Lower leg skin (tissue), 4 donors: ENCODE data around the gene MROH2A. TPM values are rescaled to one million over a fixed set of nuclear protein-coding genes. Genes with fewer than 3 reads are reported as not detected.

Source experiments
- DNase-seq, 2 donors: peaks; one replicate each; pipeline ENCODE4 v3.0.0-alpha.2; 2019; ENCODE audit warnings: low spot score in 2 of 2
- H3K4me3 ChIP-seq: fragments of 200-600 bp; sonication (generic); 2 replicates; pipeline ENCODE4 v1.5.1; 2017; ENCODE audit warnings: mild to moderate bottlenecking, low read depth; ENCODE audit not compliant: poor library complexity, severe bottlenecking
- CTCF ChIP-seq, 3 donors: fragments of 450-650 bp; IDR thresholded peaks; one replicate each; pipeline ENCODE4 v1.5.1; 2016; ENCODE audit warnings: antibody characterized with exemption in 3 of 3, mild to moderate bottlenecking in 3 of 3, moderate library complexity in 2 of 3
- POLR2A ChIP-seq, 2 donors: fragments of 450-650 bp; IDR thresholded peaks; one replicate each; pipeline ENCODE4 v1.6.1; 2016 to 2017; ENCODE audit warnings: antibody characterized with exemption in 2 of 2, mild to moderate bottlenecking in 1 of 2, moderate library complexity in 1 of 2
- WGBS, 2 donors: methylation state at CpG; one replicate each; pipeline ENCODE4 v1.1.5; 2018; 5-methylcytosine and 5-hydroxymethylcytosine counted together
- intact Hi-C: fragments of 100-400 bp; cut with DNase I; formaldehyde crosslinking; loops from one replicate; pipeline ENCODE4 v1.15.0; 2023; ENCODE audit warnings: low total_unique reads
- total RNA-seq, 4 donors: library from RNA; depleted of rRNA; stranded (reverse); fragments of >200 nt; gene quantifications; one replicate each; pipeline ENCODE4 v1.1.0, GENCODE V29; 2016

The MROH2A gene
- total RNA-seq, 4 donors from 2014 or later, result 0.26 to 0.61 TPM; not detected in 2

- no peak overlapping the region for H3K4me3 ChIP-seq
- no peak for TF ChIP-seq CTCF (IDR thresholded peaks at IDR 0.05)
- TF ChIP-seq POLR2A (IDR thresholded peaks at IDR 0.05), result no peak
- 93 to 94% methylated on average over 8 of the region's 13 CpGs for WGBS, 2 donors
- intact Hi-C loops, result no loop called here
- DNase-seq, result peak in 1 of 2 donors; percentile 72
Observed at GRCh38 chr2:233795735-233796171, 17.6 kb downstream of the MROH2A start.

GRCh38 chr2:233796254-233796653 lies 18.1 kb downstream of the MROH2A start:
- DNase-seq, result no peak

GRCh38 chr2:233798335-233799086 lies 20.4 kb downstream of the MROH2A start:
- WGBS, 2 donors, result 82% methylated on average over 14 of the region's 14 CpGs
- intact Hi-C loops, result no loop called here
- H3K4me3 ChIP-seq, result no peak overlapping the region
- TF ChIP-seq CTCF (IDR thresholded peaks at IDR 0.05) (no peak), POLR2A (IDR thresholded peaks at IDR 0.05) (no peak)
- DNase-seq, result peak in 1 of 2 donors; percentile 79

More at GRCh38 chr2:233796254-233796653, 18.1 kb downstream of the MROH2A start:
- 43 to 58% methylated on average over 9 of the region's 9 CpGs for WGBS, 2 donors
- no peak for TF ChIP-seq CTCF (IDR thresholded peaks at IDR 0.05)
- TF ChIP-seq POLR2A (IDR thresholded peaks at IDR 0.05), result no peak
- H3K4me3 ChIP-seq, result no peak overlapping the region
- intact Hi-C loops, result no loop called here

- no peak for TF ChIP-seq CTCF (IDR thresholded peaks at IDR 0.05)
- no peak for TF ChIP-seq POLR2A (IDR thresholded peaks at IDR 0.05)
- 64 to 65% methylated on average over 7 of the region's 7 CpGs for WGBS, 2 donors
- DNase-seq, result peak in 1 of 2 donors; percentile 72
- intact Hi-C loops, result no loop called here
- H3K4me3 ChIP-seq, result no peak overlapping the region
Observed at GRCh38 chr2:233799087-233799665, 21.0 kb downstream of the MROH2A start.

- intact Hi-C loops, result no loop called here
- WGBS, 2 donors, result 48 to 57% methylated on average over 5 of the region's 5 CpGs
- peak in 1 of 2 donors; percentile 6 for DNase-seq
- no peak overlapping the region for H3K4me3 ChIP-seq
- no peak for TF ChIP-seq CTCF (IDR thresholded peaks at IDR 0.05)
- TF ChIP-seq POLR2A (IDR thresholded peaks at IDR 0.05), result no peak
Observed at GRCh38 chr2:233799716-233800115, 21.6 kb downstream of the MROH2A start.
